ENCODE results near the gene LENG1. TPM values are rescaled to one million over a fixed set of nuclear protein-coding genes. Genes with fewer than 3 reads are reported as not detected.

The LENG1 gene
- total and polyA plus RNA-seq, 9 of the 15 experiments (the other 6 are each of a cell fraction or from before 2014, with no cell fraction given), result 0.30 to 10.5 (median 4.7) TPM

DNA sequence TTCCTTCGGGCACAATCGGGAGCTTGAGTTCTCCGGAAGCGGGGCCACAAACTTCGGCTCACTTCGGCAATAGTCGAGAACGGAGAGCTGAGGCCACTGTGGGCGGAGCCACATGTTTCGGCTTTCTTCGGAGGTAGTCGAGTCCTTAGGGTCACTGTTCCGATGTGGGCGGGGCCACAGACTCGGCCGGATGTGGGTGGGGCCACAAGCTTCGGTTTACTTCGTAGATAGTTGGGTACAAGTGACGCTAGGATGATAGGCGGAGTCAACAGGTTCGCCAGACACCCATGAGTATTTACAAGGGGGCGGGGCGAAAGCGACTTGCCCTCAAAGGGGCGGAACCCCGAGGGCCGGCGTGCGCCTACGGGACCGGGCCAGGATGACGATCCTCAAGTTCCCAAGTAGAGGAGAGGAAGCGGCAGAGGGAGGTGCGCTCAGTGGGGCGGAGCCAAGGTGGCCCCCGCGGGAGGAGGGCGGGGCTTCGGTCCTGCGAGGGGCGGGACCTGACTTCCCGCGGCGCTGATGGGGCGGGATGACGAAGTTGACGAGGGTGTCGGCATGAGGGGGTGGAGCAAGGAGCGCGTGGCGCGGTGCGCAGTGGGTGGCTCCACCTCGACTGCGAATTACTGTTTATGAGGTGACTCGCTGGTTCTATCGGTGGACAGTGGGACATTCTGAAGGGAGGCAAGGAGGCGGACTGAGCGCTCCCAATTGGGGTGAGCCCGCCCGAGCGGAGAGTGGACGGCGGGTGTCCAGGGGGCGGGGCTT is 30.4 kb upstream of the LENG1 start (continued):
- TF ChIP-seq, protein P1, sequence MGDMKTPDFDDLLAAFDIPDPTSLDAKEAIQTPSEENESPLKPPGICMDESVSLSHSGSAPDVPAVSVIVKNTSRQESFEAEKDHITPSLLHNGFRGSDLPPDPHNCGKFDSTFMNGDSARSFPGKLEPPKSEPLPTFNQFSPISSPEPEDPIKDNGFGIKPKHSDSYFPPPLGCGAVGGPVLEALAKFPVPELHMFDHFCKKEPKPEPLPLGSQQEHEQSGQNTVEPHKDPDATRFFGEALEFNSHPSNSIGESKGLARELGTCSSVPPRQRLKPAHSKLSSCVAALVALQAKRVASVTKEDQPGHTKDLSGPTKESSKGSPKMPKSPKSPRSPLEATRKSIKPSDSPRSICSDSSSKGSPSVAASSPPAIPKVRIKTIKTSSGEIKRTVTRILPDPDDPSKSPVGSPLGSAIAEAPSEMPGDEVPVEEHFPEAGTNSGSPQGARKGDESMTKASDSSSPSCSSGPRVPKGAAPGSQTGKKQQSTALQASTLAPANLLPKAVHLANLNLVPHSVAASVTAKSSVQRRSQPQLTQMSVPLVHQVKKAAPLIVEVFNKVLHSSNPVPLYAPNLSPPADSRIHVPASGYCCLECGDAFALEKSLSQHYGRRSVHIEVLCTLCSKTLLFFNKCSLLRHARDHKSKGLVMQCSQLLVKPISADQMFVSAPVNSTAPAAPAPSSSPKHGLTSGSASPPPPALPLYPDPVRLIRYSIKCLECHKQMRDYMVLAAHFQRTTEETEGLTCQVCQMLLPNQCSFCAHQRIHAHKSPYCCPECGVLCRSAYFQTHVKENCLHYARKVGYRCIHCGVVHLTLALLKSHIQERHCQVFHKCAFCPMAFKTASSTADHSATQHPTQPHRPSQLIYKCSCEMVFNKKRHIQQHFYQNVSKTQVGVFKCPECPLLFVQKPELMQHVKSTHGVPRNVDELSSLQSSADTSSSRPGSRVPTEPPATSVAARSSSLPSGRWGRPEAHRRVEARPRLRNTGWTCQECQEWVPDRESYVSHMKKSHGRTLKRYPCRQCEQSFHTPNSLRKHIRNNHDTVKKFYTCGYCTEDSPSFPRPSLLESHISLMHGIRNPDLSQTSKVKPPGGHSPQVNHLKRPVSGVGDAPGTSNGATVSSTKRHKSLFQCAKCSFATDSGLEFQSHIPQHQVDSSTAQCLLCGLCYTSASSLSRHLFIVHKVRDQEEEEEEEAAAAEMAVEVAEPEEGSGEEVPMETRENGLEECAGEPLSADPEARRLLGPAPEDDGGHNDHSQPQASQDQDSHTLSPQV (IDR thresholded peaks at IDR 0.05), result no peak
- TF ChIP-seq SRF (CRISPR knock-in tag; IDR thresholded peaks at IDR 0.05) (peak in 1 of 2 experiments; percentile 57; a peak in 1 of 4 replicates), SIN3B (IDR thresholded peaks at IDR 0.05; ENCODE audit: low read depth) (no peak), ZNF79 (CRISPR knock-in tag; IDR thresholded peaks at IDR 0.05; ENCODE audit: low read depth) (no peak), RFX1 (IDR thresholded peaks at IDR 0.05) (no peak), ARID2 (IDR thresholded peaks at IDR 0.05) (no peak), NFE2L1 (tag; IDR thresholded peaks at IDR 0.05; ENCODE audit: borderline replicate concordance, low read depth) (no peak), ZKSCAN3 (CRISPR knock-in tag; IDR thresholded peaks at IDR 0.05) (no peak), EP400 (IDR thresholded peaks at IDR 0.05) (peak; percentile 99), ZNF133 (CRISPR knock-in tag; IDR thresholded peaks at IDR 0.05) (no peak), U2AF1 (optimal IDR thresholded peaks at IDR 0.05; ENCODE audit: low read depth, low read length) (no peak), PRMT5 (CRISPR knock-in tag; IDR thresholded peaks at IDR 0.05) (no peak), ZNF282 (CRISPR knock-in tag; IDR thresholded peaks at IDR 0.05) (no peak), CAMTA2 (CRISPR knock-in tag; conservative IDR thresholded peaks at IDR 0.05) (no peak), EZH2 (IDR thresholded peaks at IDR 0.05; ENCODE audit: borderline replicate concordance, low read depth, low read length) (no peak), CBFB (CRISPR knock-in tag; IDR thresholded peaks at IDR 0.05) (no peak)
- TF ChIP-seq, protein P2, sequence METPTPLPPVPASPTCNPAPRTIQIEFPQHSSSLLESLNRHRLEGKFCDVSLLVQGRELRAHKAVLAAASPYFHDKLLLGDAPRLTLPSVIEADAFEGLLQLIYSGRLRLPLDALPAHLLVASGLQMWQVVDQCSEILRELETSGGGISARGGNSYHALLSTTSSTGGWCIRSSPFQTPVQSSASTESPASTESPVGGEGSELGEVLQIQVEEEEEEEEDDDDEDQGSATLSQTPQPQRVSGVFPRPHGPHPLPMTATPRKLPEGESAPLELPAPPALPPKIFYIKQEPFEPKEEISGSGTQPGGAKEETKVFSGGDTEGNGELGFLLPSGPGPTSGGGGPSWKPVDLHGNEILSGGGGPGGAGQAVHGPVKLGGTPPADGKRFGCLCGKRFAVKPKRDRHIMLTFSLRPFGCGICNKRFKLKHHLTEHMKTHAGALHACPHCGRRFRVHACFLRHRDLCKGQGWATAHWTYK (CRISPR knock-in tag; IDR thresholded peaks at IDR 0.05), result 0 out of 2 replicates have a peak, but pooled peaks have one; percentile 70
- TF ChIP-seq, protein P3, sequence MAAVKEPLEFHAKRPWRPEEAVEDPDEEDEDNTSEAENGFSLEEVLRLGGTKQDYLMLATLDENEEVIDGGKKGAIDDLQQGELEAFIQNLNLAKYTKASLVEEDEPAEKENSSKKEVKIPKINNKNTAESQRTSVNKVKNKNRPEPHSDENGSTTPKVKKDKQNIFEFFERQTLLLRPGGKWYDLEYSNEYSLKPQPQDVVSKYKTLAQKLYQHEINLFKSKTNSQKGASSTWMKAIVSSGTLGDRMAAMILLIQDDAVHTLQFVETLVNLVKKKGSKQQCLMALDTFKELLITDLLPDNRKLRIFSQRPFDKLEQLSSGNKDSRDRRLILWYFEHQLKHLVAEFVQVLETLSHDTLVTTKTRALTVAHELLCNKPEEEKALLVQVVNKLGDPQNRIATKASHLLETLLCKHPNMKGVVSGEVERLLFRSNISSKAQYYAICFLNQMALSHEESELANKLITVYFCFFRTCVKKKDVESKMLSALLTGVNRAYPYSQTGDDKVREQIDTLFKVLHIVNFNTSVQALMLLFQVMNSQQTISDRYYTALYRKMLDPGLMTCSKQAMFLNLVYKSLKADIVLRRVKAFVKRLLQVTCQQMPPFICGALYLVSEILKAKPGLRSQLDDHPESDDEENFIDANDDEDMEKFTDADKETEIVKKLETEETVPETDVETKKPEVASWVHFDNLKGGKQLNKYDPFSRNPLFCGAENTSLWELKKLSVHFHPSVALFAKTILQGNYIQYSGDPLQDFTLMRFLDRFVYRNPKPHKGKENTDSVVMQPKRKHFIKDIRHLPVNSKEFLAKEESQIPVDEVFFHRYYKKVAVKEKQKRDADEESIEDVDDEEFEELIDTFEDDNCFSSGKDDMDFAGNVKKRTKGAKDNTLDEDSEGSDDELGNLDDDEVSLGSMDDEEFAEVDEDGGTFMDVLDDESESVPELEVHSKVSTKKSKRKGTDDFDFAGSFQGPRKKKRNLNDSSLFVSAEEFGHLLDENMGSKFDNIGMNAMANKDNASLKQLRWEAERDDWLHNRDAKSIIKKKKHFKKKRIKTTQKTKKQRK (IDR thresholded peaks at IDR 0.05; ENCODE audit: borderline replicate concordance, low read depth, low read length), result no peak
- TF ChIP-seq, protein P4, sequence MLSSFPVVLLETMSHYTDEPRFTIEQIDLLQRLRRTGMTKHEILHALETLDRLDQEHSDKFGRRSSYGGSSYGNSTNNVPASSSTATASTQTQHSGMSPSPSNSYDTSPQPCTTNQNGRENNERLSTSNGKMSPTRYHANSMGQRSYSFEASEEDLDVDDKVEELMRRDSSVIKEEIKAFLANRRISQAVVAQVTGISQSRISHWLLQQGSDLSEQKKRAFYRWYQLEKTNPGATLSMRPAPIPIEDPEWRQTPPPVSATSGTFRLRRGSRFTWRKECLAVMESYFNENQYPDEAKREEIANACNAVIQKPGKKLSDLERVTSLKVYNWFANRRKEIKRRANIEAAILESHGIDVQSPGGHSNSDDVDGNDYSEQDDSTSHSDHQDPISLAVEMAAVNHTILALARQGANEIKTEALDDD (IDR thresholded peaks at IDR 0.05), result no peak

Data from K562 (cell line).